ENCODE results near the gene C6orf89. TPM values are rescaled to one million over a fixed set of nuclear protein-coding genes. Genes with fewer than 3 reads are reported as not detected.
A peak's percentile ranks its signal among the peaks of the same experiment; 100 is the strongest.

C6orf89 gene
- total RNA-seq, 2 donors from 2014 or later: 13.9 to 16.8 TPM

DNA sequence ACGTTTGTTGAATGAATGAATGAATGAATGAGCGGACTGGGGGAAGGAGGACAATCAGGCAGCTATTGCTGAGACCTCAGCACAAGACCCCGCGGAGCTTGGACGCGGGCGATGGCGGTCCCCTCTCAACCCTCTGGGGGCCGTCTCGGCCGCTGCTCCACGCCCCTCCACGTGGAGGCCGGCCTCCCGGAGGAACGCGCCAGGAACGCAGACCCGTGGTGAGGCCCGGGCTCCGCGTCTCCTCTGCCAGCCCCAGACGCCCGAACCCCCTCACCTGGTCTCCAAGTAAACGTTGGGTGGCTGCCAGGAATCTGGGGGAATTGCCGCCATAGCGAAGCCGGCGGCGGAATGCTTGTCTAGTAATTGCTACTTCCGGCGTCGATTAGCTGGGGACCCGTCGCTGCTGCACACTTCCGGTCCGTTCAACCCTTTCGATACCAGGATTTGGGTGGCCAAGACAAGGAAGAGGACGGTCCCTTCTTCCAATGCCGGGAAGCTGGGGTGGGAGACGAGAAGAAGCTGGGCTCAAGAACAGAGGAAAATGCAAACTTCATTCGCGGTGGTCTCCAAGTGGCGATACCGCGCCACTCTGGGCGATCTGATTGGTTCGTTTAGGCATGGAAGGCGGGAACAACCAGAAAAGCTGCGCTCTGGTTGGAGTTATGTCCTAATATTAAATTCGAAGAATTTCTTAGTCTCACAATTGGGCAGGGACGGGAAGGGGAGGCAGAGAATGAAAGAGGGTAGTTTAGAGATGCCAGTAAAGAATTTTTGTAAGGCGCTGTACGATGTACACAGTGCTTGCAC, 11.1 kb upstream of the C6orf89 start, which contains the start of gene PPIL1:
PPIL1 (minus strand) TSS at position 361 of the 807 bp plus-strand sequence; CDS start at position 330, 31 bp downstream.
- H3K4me3 ChIP-seq (ENCODE audit: low read length): peak within 1 kb of the TSS; percentile 97
- Mint-ChIP-seq H3K9me3 (no peaks in the 10 kb centered on the region), H3K27ac (peak within 1 kb of the TSS; percentile 99)

DNA sequence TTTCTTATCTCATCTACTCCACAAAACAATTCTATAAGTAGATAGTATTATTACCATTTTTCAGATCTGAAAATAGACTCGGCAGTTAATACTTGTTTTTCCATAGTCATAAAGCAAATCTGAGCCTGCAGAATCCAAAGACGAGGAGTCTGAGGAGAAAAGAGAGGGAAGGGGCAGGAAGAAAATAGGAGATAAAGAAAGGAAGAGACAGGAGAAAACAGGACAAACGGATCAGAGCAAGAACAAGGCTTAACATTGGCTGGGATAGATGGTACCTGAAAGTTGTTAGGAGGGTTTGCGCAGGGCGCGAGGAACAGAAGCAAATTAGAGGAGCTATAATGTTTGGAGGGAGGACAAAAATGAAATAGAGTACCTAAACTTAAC, 10.5 kb upstream of the C6orf89 start:
- DNase-seq: no peak

More for the DNA sequence above, 11.1 kb upstream of the C6orf89 start, which contains the start of gene PPIL1:
- DNase-seq: peak; percentile 92
- H3K27me3 Mint-ChIP-seq (ENCODE audit: insufficient read depth): peaks cover 26% of the 10 kb centered on the region
- Histone ChIP-seq H3K27me3 (ENCODE audit: control insufficient read depth, insufficient read depth, low read length, poor library complexity, severe bottlenecking) (peaks cover 16% of the 10 kb centered on the region), H3K4me1 (ENCODE audit: control insufficient read depth, insufficient read depth, low read length) (no peaks in the 10 kb centered on the region), H3K36me3 (ENCODE audit: control insufficient read depth, insufficient read depth, low read length) (peaks cover 21% of the 10 kb centered on the region), H3K27ac (ENCODE audit: low read depth, low read length) (peak within 1 kb of the TSS; percentile 84), H3K9me3 (ENCODE audit: control insufficient read depth, low read length) (no peaks in the 10 kb centered on the region), H3K9ac (ENCODE audit: extremely low read depth, low read length, poor library complexity, severe bottlenecking) (peak within 1 kb of the TSS; percentile 74)
- peaks cover 15% of the 10 kb centered on the region for H3K36me3 Mint-ChIP-seq (ENCODE audit: low read depth)
- H3K4me1 Mint-ChIP-seq: peaks cover 13% of the 10 kb centered on the region
- peak within 1 kb of the TSS; percentile 87 for H3K4me3 Mint-ChIP-seq
- 0 to 1% methylated on average over 25 to 52 of the region's 54 CpGs for WGBS, 2 experiments (ENCODE audit: insufficient coverage in 1 of 2, insufficient read length in 1 of 2)
- no peak for TF ChIP-seq CTCF (conservative IDR thresholded peaks at IDR 0.05)

DNA sequence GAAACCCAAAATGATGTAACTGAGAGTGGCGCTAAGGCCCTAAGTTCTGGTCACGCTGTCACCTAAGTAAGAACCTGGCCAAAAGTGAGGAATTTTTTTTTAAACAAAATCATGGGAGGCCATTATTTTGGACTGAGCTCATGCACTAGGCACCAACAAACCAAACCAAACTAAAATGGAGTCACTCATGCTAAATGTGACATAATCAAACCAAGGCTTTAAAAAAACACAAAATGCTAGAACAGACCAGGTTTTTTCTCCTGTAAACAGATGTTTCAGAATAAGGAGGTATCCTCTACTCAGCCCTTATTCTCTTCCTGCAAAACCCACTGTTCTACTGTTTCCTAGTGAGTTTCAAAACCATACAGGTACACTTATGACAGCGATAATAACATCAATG, 1.1 kb upstream of the C6orf89 start:
- H3K4me3 Mint-ChIP-seq: no peak overlapping the region
- H3K27me3 Mint-ChIP-seq (ENCODE audit: insufficient read depth): peaks cover 3% of the 10 kb centered on the region
- peaks cover 6% of the 10 kb centered on the region for H3K9me3 Mint-ChIP-seq
- Histone ChIP-seq H3K27ac (ENCODE audit: low read depth, low read length) (no peak overlapping the region), H3K4me3 (ENCODE audit: low read length) (no peak overlapping the region), H3K27me3 (ENCODE audit: control insufficient read depth, insufficient read depth, low read length, poor library complexity, severe bottlenecking) (no peaks in the 10 kb centered on the region), H3K9ac (ENCODE audit: extremely low read depth, low read length, poor library complexity, severe bottlenecking) (no peak overlapping the region), H3K36me3 (ENCODE audit: control insufficient read depth, insufficient read depth, low read length) (no peaks in the 10 kb centered on the region), H3K9me3 (ENCODE audit: control insufficient read depth, low read length) (peaks cover 19% of the 10 kb centered on the region), H3K4me1 (ENCODE audit: control insufficient read depth, insufficient read depth, low read length) (no peaks in the 10 kb centered on the region)
- no peaks in the 10 kb centered on the region for H3K36me3 Mint-ChIP-seq (ENCODE audit: low read depth)
- H3K4me1 Mint-ChIP-seq: peaks cover 9% of the 10 kb centered on the region
- DNase-seq: no peak
- no peak for TF ChIP-seq CTCF (conservative IDR thresholded peaks at IDR 0.05)
- 90 to 100% methylated on average over 3 of the region's 3 CpGs for WGBS, 2 experiments (ENCODE audit: insufficient coverage in 1 of 2, insufficient read length in 1 of 2)
- no peak overlapping the region for H3K27ac Mint-ChIP-seq

More for the DNA sequence above, 10.5 kb upstream of the C6orf89 start:
- WGBS, 2 experiments (ENCODE audit: insufficient coverage in 1 of 2, insufficient read length in 1 of 2): 58 to 61% methylated on average over 6 of the region's 6 CpGs
- H3K9ac ChIP-seq (ENCODE audit: extremely low read depth, low read length, poor library complexity, severe bottlenecking): peak overlapping the region; percentile 74
- H3K36me3 ChIP-seq (ENCODE audit: control insufficient read depth, insufficient read depth, low read length): peaks cover 15% of the 10 kb centered on the region
- Mint-ChIP-seq H3K4me1 (peaks cover 13% of the 10 kb centered on the region), H3K27ac (peak overlapping the region; percentile 99), H3K36me3 (ENCODE audit: low read depth) (peaks cover 11% of the 10 kb centered on the region), H3K27me3 (ENCODE audit: insufficient read depth) (peaks cover 26% of the 10 kb centered on the region), H3K9me3 (no peaks in the 10 kb centered on the region), H3K4me3 (peak overlapping the region; percentile 87)
- H3K27me3 ChIP-seq (ENCODE audit: control insufficient read depth, insufficient read depth, low read length, poor library complexity, severe bottlenecking): peaks cover 16% of the 10 kb centered on the region
- TF ChIP-seq CTCF (conservative IDR thresholded peaks at IDR 0.05): no peak
- H3K4me1 ChIP-seq (ENCODE audit: control insufficient read depth, insufficient read depth, low read length): no peaks in the 10 kb centered on the region
- H3K27ac ChIP-seq (ENCODE audit: low read depth, low read length): peak overlapping the region; percentile 16
- peaks cover 5% of the 10 kb centered on the region for H3K9me3 ChIP-seq (ENCODE audit: control insufficient read depth, low read length)
- peak overlapping the region; percentile 97 for H3K4me3 ChIP-seq (ENCODE audit: low read length)

All from endodermal cell (in vitro differentiated cells).